Thyroid gland (tissue), 4 donors: Measurements from ENCODE around the gene NDUFS7. TPM values are rescaled to one million over a fixed set of nuclear protein-coding genes. Genes with fewer than 3 reads are reported as not detected.

Experiments
- DNase-seq, 2 donors: peaks; one replicate each; pipeline ENCODE4 v3.0.0-alpha.2; 2019
- H3K27ac ChIP-seq, 3 donors: fragments of 200-600 bp; sonication (generic); 1 replicate in 2 of 3; 2 replicates in 1 of 3; pipeline ENCODE4 v1.5.1; 2016 to 2019; ENCODE audit warnings: mild to moderate bottlenecking in 1 of 3, moderate library complexity in 1 of 3
- H3K27me3 ChIP-seq: fragments of 200-600 bp; sonication (generic); one replicate; pipeline ENCODE4 v1.5.1; 2019
- H3K36me3 ChIP-seq, 2 donors: fragments of 200-600 bp; sonication (generic); one replicate each; pipeline ENCODE4 v1.5.1; 2016 to 2019
- H3K4me1 ChIP-seq, 2 donors: fragments of 200-600 bp; sonication (generic); one replicate each; pipeline ENCODE4 v1.5.1; 2017 to 2019
- H3K4me3 ChIP-seq, 3 donors: fragments of 200-600 bp; sonication (generic); replicated peaks in 1 of 3; 1 replicate in 2 of 3; 2 replicates in 1 of 3; pipeline ENCODE4 v1.5.1; 2016; ENCODE audit warnings: mild to moderate bottlenecking in 1 of 3
- H3K9me3 ChIP-seq: fragments of 200-600 bp; sonication (generic); one replicate; pipeline ENCODE4 v1.5.1; 2017
- CTCF ChIP-seq, 6 experiments: fragments of 200-600 bp in 3 of 6; fragments of 450-650 bp in 3 of 6; sonication (generic) in 3 of 6; IDR thresholded peaks; one replicate each; pipeline ENCODE4 v1.5.1; 2016 to 2019; ENCODE audit warnings: antibody characterized with exemption in 6 of 6, mild to moderate bottlenecking in 2 of 6, inconsistent platforms in 1 of 6, moderate library complexity in 1 of 6
- POLR2A ChIP-seq, 2 donors: fragments of 450-650 bp; IDR thresholded peaks; one replicate each; pipeline ENCODE4 v1.6.1; 2017; ENCODE audit warnings: antibody characterized with exemption in 2 of 2, mild to moderate bottlenecking in 2 of 2, moderate library complexity in 1 of 2
- WGBS, 2 donors: methylation state at CpG; one replicate each; pipeline ENCODE4 v1.1.5; 2017; 5-methylcytosine and 5-hydroxymethylcytosine counted together
- intact Hi-C: fragments of 100-400 bp; cut with DNase I; formaldehyde crosslinking; loops from one replicate; pipeline ENCODE4 v1.15.1; 2023
- total RNA-seq, 4 donors: library from RNA; depleted of rRNA; stranded (reverse); fragments of >200 nt; gene quantifications; one replicate each; pipeline ENCODE4 v1.2.3, GENCODE V29; 2016

Gene NDUFS7
- total RNA-seq, 4 donors from 2014 or later = 75.2 to 185 (median 108) TPM

GRCh38 chr19:1350867-1351266, 32.8 kb upstream of the NDUFS7 start:
- TF ChIP-seq POLR2A (IDR thresholded peaks at IDR 0.05) (no peak), CTCF (IDR thresholded peaks at IDR 0.05) (no peak)
- no peak for DNase-seq
- Histone ChIP-seq H3K4me1 (peaks cover 10% of the 10 kb centered on the region in 2 donors), H3K27ac (no peak overlapping the region), H3K36me3 (no peaks in the 10 kb centered on the region), H3K27me3 (no peaks in the 10 kb centered on the region), H3K9me3 (no peaks in the 10 kb centered on the region), H3K4me3 (no peak overlapping the region)
- intact Hi-C loops = no loop called here
- 64 to 76% methylated on average over 5 of the region's 5 CpGs for WGBS, 2 donors

GRCh38 chr19:1351381-1351851, 32.3 kb upstream of the NDUFS7 start:
- H3K9me3 ChIP-seq = no peaks in the 10 kb centered on the region
- no peaks in the 10 kb centered on the region for H3K36me3 ChIP-seq
- peaks cover 16% of the 10 kb centered on the region in 2 donors for H3K4me1 ChIP-seq
- DNase-seq = no peak
- H3K27me3 ChIP-seq = no peaks in the 10 kb centered on the region
- intact Hi-C loops = no loop called here
- 86 to 88% methylated on average over 21 of the region's 21 CpGs for WGBS, 2 donors
- H3K27ac ChIP-seq = no peak overlapping the region
- TF ChIP-seq CTCF (IDR thresholded peaks at IDR 0.05) = no peak
- no peak for TF ChIP-seq POLR2A (IDR thresholded peaks at IDR 0.05)
- no peak overlapping the region for H3K4me3 ChIP-seq

GRCh38 chr19:1353144-1353543, 30.6 kb upstream of the NDUFS7 start:
- H3K27me3 ChIP-seq = no peaks in the 10 kb centered on the region
- WGBS, 2 donors = 97 to 98% methylated on average over 9 of the region's 9 CpGs
- DNase-seq = no peak
- H3K4me3 ChIP-seq = no peak overlapping the region
- H3K4me1 ChIP-seq = peaks cover 20 to 21% of the 10 kb centered on the region in 2 donors
- H3K36me3 ChIP-seq = no peaks in the 10 kb centered on the region
- no peaks in the 10 kb centered on the region for H3K9me3 ChIP-seq
- intact Hi-C loops = no loop called here
- no peak overlapping the region for H3K27ac ChIP-seq
- TF ChIP-seq CTCF (IDR thresholded peaks at IDR 0.05) (no peak), POLR2A (IDR thresholded peaks at IDR 0.05) (no peak)

- Histone ChIP-seq H3K9me3 (no peaks in the 10 kb centered on the region), H3K27me3 (no peaks in the 10 kb centered on the region), H3K27ac (peak overlapping the region; percentile 38 to 98 (median 85)), H3K4me3 (peak overlapping the region; percentile 48 to 81 (median 61)), H3K4me1 (peaks cover 20 to 21% of the 10 kb centered on the region in 2 donors), H3K36me3 (peaks cover 8 to 12% of the 10 kb centered on the region in 2 donors)
- 0% methylated on average over 15 to 19 of the region's 61 CpGs for WGBS, 2 donors
- TF ChIP-seq CTCF (IDR thresholded peaks at IDR 0.05) (no peak), POLR2A (IDR thresholded peaks at IDR 0.05) (peak in 1 of 2 donors; percentile 75)
- intact Hi-C loops = loop anchor here (2.0 kb wide), 1 partner anchor 78 kb away; no protein-coding TSS in a partner anchor
- DNase-seq = no peak
Measured at GRCh38 chr19:1354970-1355567, 28.6 kb upstream of the NDUFS7 start.
